LHCN-M2 (cell line): ENCODE measurements around the gene CLDND2. TPM values are rescaled to one million over a fixed set of nuclear protein-coding genes. Genes with fewer than 3 reads are reported as not detected.

Source experiments
- DNase-seq: peaks from one replicate; pipeline ENCODE4 v3.0.0-alpha.2; 2012; ENCODE audit warnings: low read depth
- total RNA-seq: library from RNA; depleted of rRNA; stranded (reverse); fragments of >200 nt; gene quantifications from 2 replicates; pipeline ENCODE4 v1.2.3, GENCODE V29; 2014

CLDND2 gene
- total RNA-seq, 1 experiment from 2014 or later: not detected

DNA sequence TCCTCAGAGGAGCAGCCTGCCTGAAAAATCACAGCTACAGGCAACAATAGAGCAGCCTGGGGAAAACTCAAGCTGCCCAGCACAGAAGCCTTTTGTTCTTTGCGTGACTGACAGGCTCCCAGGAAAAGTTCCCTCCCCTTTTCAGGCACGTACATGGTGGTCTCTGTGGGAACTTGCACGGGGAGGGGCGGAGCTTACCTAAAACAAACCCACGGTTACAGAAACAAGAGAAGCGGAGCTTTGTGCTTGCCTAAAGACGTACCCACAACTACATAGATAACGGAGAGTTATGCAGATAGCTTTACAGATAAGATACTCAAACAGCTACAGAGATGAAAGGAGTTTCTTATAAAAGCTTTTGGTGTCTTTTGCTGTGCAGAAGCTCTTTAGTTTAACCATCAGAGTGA, 14.1 kb downstream of the CLDND2 start:
- no peak for DNase-seq

- DNase-seq: no peak
These were observed 14.6 kb downstream of the CLDND2 start for GRCh38 chr19:51354103-51354741.

GRCh38 chr19:51352783-51353360, 15.9 kb downstream of the CLDND2 start:
- DNase-seq: no peak

GRCh38 chr19:51351266-51351990, 17.4 kb downstream of the CLDND2 start:
- DNase-seq: no peak

- DNase-seq: no peak
These were observed 21.4 kb downstream of the CLDND2 start for GRCh38 chr19:51347209-51347928.

- no peak for DNase-seq
These were observed 22.1 kb downstream of the CLDND2 start for GRCh38 chr19:51346742-51347141.

GRCh38 chr19:51345076-51345620, 23.7 kb downstream of the CLDND2 start:
- DNase-seq: no peak

DNA sequence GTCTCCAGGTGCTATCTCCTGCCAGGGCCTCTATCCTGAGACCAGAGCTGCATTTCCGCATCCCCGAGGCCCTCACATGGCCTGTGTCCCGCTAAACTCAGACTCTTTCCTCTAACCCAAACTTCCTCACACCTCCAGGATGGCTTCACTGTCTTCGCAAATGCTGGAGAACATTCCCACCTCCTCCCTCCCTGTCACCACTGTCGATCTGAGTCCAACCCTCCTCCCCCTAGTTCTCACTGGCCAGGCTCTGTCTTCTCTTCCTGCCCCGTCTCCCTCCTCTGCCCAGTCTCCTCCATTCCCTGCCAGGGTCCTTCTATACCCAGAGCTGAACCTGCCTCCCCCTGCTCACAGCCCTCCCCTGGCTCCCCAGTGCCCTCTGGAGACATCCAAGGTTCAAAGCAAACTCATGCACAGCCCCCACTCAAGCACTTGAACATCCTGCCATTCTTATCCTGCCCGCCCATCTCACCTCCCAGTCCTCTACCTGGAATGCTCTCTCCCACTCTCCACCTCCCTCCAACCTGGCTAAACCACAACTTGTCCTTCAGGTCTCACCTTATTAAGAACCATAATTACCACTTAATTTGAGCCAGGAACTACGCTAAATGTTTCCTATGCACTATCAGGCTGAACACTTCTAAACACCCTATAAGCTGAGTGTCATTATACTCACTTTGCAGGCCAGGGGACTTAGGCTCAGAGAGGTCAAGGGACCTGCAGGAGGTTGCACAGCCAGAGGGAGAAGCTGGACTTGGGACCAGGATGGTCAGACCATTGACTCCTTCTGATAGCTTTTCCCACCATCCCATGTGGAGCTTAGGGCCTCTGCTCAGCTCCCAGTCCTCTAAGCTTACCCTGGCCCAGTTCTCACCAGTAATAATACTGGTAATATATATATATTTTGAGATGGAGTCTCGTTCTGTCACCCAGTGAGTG, 25.9 kb downstream of the CLDND2 start:
- DNase-seq: no peak

GRCh38 chr19:51341976-51342580, 26.7 kb downstream of the CLDND2 start, which contains the start of gene VSIG10L:
Gene VSIG10L, minus strand, starts transcription at chr19:51342139. Its CDS starts 15 bp downstream, at chr19:51342124.
- DNase-seq: no peak

DNA sequence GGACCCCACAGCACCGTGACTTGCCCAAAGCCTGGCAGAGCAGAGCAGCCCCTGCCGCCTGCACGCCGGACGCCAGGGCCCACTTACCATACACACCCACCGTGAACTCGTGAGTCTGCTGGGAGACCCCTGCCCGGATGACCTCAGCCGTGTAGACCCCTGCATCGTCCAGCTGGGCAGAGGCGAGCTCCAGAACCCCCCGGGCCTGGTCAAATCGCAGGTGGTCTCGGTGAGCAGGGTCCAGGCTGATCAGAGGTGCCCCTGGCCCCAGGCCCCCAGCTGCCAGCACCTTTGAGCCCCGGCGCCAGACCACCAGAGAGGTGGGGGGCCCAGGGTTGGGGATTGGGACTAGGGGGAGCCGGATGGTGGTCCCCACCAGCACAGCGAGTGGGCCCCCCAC, 27.7 kb downstream of the CLDND2 start:
- no peak for DNase-seq

DNA sequence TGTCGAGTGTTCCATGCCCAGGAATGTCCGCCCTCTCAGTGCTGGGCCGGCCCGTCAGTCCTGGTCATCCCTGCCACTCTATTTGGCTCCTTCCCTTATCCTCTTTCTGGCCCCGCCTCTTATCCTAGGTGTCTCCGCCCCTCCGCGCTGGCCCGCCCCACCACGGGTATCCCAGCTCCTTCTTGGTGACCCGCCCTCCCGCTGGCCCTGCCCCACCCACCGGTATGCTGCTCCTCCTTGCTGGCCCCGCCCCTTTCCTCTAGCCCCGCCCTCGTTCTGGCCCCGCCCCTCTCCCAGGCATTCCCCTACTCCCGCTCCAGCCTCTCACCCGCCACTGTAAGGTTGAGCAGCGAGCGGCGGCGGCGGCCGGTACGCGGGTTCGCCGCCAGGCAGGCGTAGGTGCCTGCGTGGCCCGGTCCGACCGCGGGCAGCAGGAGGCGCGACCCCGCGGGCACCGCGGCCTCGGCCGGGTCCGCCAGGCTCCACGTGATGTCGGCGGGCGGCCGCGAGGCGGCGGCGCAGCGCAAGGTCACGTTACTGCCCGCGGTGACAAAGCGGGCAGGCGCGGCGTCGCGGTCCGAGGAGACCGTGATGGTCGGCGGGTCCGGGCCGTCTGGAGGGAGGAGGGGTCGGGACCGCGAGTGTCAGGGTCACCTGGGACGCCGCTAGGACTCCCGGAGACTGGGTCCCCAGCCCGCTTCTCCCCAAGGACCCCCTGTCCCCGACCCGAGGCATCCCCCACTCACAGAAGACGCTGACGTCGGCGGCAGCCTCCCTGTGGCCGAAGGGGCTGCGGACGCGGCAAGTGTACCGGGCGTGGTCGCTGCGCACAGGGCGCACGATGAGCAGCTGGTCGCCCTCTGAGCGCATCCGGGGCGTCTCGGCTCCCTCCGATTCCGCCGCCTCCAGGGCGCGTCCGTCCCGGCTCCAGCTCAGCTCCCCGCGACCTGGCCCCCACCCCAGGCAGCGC, 28.8 kb downstream of the CLDND2 start:
- DNase-seq: peak; percentile 92

- DNase-seq: no peak
These were observed 29.5 kb downstream of the CLDND2 start for GRCh38 chr19:51339313-51339686.

GRCh38 chr19:51338563-51339312, 30.1 kb downstream of the CLDND2 start:
- peak; percentile 68 for DNase-seq

DNA sequence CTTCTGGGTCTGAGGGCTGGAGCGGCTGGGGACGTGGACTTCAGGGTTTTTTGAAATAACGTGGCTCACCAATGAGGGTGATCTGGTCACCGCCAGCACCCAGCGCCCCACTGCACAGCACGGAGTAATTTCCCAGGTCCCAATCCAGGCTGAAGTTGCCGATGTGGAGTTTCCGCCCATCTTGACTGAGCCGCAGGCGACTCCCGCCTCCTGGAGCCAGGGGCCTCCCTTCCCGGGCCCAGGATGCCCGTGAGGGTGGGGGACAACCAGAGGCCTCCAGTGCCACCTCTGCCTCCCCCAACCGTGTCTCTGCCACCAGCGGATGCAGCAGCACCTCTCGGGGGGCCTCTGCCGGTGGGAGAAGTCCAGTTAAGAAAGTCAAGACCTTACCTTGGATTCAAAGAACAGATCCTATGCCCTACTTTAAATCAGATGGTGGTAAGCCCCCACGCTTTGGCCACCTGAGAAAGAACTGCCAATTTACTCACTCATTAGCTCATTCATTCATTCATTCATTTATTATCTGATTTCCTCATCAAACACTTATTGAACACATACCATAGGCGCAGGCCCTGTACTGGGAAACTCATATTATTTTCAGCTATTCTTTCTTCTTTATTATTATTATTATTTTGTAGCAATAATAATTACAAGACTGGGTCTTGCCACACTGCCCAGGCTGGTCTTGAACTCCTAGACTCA, 30.8 kb downstream of the CLDND2 start:
- no peak for DNase-seq

- no peak for DNase-seq
These were observed 31.5 kb downstream of the CLDND2 start for GRCh38 chr19:51337141-51337860.

GRCh38 chr19:51333836-51334460, 34.9 kb downstream of the CLDND2 start:
- no peak for DNase-seq

GRCh38 chr19:51331716-51332115, 37.1 kb downstream of the CLDND2 start:
- DNase-seq: no peak
